Measurements from ENCODE around the gene PARD3. TPM values are rescaled to one million over a fixed set of nuclear protein-coding genes. Genes with fewer than 3 reads are reported as not detected.
"Not testable (repeated sequence)": the region's sequence is repeated elsewhere in the genome, so short reads cannot be mapped to it uniquely, and the experiment has no call there.

Gene PARD3
- total RNA-seq, 2 experiments from 2014 or later = 0.61 to 0.63 TPM

DNA sequence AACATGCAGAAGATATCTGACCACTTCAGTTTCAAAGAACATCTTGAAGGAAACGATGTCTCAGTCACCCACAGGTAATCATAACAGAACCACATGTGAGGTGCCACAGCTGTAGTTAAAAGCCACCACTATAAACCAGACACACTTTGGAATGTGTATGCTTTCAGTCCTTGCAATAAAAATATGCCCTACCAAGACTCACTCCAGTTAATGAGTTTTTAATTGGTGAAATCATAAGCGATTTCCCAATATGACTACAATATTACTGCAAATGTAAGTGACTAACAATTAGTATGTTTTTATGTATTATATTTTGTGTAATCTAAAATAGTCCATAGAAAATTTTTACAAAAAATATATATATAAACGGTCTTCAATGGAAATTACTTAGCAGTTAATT lies 428.2 kb downstream of the PARD3 start:
- POLR2A ChIA-PET = no interaction called here
- CTCF ChIA-PET = no interaction called here

DNA sequence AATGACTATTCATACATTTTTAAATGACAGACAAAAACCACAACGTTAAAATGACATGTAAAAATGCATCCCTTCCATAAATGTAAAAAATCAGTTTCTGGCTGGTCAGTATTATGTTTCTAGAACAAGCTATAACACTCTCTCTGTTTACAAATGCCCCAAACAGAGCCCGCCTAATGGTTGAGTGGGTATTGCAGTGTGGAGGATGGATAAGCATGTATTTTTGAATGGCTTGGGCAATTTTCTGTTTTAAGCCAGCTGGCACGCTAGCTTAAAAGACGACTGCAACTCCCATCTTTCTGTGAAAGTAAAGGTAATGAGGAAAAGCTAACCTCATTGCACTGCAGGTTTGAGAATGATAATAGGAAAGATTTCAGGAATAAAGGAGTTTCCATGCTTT lies 430.7 kb downstream of the PARD3 start:
- POLR2A ChIA-PET = no interaction called here
- CTCF ChIA-PET = no interaction called here

DNA sequence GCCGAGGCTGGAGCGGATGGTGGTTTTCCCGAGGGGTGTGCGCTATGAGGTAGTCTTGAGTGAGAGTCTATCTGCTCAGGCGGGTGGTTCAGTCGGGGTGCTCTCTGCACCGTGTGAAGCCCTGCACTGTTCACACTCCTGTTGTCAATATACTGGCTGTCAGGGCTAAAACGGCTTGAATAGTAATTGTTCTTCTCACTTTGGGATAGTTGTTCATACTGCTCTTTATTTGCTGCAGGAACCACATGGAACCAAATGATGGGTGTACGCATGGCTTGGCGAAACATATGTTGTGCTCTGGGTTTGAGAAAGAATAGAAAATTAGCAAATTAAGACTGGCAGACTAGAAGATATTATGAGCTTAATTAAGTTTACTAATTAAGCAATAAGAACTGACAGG lies 432.5 kb downstream of the PARD3 start:
- CTCF ChIA-PET = no interaction called here
- POLR2A ChIA-PET = no interaction called here

DNA sequence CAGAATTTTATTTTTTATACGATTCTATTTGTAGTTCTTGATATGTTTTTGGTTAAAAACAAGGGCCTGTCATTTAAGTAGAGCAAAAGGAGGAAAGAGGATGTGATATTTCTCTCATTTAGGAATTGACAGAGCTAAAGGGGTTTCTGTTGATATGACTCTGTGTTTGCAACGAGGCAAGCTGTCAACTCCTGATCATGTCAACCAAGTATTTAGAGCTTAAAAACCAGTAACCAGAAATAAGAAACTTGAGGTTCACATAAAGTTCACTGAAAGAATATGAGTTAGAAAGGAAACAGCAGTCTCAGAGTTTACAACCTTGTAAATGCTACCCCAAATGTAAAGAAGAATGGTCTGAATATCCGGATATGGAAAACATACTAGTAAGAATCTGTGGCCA lies 434.2 kb downstream of the PARD3 start:
- POLR2A ChIA-PET = no interaction called here
- CTCF ChIA-PET = no interaction called here

DNA sequence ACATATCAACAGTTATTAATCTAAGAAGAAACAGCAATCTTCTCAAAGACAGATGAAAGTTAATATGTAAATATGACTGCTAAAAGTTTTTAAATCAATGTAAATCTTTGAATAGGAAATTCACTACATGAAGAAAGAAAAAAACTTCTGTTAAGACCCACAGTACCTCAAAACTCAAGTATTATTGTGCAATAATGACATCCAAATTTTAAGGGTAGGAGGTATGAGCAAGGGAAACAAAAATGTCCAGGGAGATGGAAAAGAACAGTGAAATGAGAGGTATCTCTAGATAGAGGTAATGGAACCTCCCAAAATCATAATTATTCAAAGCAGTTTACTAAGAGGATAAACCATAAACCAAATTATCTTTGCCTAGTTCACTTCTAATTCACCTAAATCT lies 436.8 kb downstream of the PARD3 start:
- ChIA-PET POLR2A (no interaction called here), CTCF (no interaction called here)

DNA sequence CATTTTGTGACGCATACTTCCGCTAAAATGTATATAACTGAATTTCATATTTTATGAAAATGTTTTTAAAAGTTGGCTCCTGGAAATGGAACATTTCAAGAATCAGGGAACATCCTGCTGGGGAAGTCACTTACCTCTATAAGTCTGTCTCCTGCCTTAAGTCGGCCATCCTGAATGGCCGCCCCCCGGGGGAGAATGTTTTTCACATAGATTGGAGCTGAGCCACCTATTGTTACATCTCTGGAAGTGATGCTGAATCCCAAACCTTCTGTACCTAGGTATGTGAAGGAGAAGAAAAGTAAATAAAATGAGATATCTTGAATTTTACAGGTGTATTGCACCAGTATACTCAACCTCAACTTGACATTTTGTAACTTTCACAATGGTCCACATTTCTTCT lies 437.3 kb downstream of the PARD3 start:
- CTCF ChIA-PET = no interaction called here
- POLR2A ChIA-PET = no interaction called here

DNA sequence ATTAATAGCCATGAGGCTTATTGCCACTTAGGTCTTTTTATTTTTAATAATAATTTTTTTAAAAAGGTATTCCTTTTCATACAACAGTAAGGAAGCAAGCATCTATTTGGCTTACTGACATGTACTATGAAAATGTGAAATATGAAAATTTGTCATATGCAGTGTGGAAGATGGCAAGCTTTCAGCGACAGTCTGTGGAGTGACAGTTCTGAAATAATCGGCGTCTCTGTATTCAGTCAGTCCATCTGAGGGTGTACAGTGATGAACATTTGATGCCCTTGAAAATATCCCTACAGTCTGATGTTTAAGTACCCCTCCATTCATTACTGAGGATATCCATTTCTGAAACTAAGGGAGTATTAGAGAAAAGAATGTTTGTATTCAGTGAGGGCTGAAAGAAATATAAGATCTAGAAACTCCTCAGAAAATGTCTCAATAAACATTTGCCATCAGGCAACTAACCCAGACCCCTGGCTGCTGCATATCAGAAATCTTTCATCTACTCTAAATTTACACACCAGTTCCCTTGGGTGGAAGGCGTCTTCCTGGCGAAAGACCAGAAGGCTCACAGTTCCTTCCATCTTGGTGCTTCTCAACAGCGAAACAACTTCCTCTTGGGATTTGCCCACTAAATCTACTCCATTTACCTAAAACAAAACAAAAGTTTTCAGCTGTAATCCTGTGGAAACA lies 440.6 kb downstream of the PARD3 start:
- CTCF ChIA-PET = no interaction called here
- POLR2A ChIA-PET = no interaction called here

DNA sequence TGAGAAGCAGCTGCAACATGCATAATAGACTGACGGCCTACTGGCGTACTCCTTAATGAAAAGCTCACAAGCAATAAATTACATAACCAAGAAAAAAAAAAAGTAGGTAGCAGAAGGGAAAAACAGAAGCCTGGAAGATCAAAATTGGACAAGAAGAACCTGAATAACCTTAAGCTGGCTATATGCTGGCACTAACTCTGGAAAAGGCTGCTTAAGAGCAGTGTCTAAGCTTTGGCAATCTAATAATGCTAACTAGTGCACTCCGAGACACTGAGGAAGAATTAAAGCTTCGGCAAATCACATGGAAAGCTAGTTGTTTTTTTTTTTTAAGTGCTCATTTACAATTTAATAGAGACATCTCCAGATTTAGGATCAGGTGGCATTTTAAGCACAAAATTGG lies 441.9 kb downstream of the PARD3 start:
- POLR2A ChIA-PET = no interaction called here

DNA sequence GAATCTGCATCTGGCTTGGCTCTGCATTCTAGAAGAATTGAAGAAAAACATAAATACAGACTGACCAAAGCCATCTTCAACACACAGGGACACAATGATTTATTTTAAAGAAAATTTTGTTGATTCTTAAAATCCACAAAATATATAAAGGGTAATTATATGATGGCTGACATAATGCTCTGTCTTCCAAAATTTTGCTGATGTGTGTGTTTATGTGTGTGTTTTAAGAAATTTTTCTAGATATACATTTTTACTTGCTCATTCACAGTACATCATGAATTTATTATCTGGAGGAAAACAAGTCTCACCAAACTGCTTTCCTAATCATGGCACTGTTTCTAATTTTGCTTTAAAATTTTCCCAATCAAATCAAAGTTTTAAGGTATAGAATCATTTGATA lies 442.6 kb downstream of the PARD3 start:
- CTCF ChIA-PET = no interaction called here
- POLR2A ChIA-PET = no interaction called here

More for the DNA sequence above, 441.9 kb downstream of the PARD3 start:
- CTCF ChIA-PET = no interaction called here

DNA sequence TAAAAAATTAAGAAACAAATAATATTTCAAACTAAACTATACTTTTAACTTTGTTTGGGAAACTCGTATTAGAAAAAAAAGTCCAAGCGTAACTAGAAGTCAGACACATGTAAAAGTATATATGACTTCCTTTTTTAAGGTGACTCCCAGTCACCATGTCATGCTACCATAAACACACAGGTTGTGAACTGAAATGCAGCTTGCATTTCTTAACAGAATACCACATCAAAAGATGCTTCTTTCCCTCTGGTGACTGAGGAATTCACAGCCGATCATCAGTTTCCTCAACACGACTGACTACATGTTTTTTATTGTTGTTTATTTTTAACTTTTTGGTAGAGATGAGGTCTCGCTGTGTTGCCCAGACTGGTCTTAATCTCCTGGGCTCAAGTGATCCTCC lies 445.0 kb downstream of the PARD3 start:
- CTCF ChIA-PET = no interaction called here

DNA sequence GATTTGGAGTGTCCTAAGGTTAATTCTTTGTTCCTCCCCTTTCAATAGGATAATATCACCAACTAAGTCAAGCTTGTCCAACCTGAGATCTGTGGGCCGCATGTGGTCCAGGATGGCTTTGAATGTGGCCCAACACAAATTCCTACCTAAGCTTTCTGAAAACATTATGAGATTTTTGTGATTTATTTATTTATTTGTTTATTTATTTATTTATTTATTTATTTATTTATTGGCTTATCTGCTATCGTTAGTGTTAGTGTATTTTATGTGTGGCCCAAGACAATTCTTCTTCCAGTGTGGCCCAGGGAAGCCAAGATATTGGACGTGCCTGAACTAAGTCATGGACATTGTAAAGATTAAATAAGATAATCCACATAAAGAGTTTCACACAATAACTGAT lies 446.0 kb downstream of the PARD3 start:
- ChIA-PET POLR2A (no interaction called here), CTCF (no interaction called here)

More for the DNA sequence above, 445.0 kb downstream of the PARD3 start:
- POLR2A ChIA-PET = no interaction called here

DNA sequence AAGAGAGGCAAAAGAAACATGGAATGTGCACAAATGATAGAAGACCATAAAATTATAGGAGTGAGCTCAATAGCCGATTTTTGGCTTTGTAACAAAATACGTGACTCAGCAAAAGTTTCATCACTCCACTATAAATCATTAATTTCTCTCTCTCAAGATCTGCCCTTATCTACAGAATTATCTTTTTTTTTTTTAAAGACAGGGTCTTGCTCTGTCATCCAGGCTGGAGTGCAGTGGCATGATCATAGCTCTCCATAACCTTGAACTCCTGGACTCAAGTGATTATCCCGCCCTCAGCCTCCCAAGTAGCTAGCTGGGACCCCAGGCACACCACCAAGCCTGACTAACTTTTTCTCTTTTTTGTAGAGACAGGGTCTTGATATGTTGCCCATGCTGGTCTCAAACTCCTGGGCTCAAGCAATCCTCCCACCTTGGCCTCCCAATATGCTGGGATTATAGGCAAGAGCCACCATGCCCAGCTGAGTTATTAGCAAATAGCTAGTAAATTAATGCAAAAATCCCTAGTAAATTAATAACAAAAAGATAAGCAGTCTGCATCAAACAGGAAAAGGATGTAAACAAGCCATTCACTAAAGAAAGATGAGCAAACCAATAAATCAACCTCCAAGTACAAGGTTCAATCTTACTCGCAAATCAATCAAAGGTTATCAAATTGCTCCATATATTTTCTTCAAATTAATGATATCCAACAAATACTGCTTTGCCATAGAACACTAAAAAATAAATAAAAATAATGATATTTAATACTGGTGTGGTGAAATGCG lies 450.7 kb downstream of the PARD3 start:
- ChIA-PET POLR2A (no interaction called here), CTCF (no interaction called here)

DNA sequence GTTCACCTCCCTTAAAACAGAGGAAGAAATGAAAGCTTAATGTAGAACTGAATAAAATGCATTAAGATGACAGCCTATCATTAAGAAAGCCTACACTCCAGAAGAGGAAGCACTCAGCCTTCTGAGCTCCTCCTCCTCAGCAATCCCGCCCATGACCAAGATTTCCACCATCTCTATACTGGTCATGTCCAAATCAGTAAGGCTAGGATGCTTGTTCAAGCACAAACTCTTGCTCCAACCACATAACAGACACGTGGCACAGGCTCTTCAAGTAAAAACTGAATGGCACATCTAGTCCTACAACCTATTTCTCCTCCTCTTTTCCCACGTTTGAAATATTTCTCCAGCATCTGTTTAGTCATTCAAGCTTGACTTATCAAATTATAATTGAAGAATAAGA lies 454.1 kb downstream of the PARD3 start:
- ChIA-PET POLR2A (no interaction called here), CTCF (no interaction called here)

DNA sequence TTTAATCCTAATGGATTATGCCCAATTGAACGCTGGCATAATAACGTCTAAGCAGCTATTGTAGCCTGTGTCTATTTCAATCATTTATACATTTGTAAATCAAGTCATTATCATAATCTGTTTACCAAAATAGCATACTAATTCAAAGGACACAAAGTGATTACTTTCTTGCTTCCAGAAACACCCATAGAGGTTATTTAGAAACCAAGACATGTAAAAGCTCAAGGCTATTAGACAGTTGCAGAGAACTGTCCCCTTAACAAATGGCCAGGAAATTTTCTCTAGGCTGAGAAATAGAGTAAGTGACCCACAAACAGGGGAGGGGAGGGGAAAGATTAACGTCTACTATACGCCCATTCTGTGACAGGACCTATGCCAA lies 455.7 kb downstream of the PARD3 start:
- ChIA-PET CTCF (no interaction called here), POLR2A (no interaction called here)

DNA sequence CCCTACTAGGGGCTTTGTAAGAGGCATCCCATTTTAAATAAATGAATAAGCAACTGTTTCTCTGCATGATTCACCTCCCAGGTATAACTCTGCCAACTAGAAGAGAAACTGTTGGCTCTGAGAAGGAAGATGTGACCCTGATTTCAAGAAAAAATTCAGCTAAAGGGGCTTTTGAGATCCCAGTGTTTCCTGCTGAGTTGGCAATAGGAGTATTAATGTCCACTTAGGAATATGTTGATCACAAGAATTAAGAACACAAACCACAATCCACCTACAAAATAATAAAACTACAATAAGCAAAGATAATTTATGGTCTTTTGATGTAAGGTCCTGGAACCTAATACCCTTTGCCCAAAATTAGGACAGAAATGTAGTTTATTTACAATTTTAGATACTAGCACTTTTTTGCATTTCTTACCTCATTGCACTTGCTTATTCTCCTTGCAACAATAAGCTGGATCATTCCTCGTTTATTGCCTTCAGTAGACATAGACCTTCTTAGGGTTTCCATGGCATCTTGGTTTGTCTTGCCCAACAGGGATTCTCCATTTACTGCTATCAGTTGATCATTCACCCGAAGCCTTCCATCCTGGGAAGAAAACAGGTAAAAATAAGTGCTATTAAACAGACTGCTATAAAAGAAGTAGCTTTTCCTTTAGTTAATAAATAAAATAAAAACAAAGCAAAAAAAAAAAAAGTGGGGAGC lies 456.2 kb downstream of the PARD3 start:
- POLR2A ChIA-PET = no interaction called here
- CTCF ChIA-PET = no interaction called here

DNA sequence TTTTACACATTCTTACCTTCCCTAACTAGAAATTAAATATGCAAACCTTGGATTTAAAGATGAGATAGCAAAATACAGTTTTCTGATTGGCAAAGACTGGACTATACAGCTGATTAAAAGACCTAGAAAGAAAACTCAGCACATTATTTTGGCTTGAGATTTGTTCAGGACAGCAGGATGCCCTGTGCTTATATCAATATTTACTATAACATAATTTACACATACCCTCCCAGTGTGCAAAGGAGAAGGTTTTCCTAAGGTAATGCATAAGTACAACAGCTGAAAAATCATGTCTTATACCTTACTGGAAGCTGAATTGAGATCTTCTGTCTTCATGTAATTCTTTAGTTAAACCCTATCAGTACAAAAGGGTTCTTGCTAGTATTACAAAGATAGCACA lies 458.6 kb downstream of the PARD3 start:
- ChIA-PET CTCF (no interaction called here), POLR2A (no interaction called here)

DNA sequence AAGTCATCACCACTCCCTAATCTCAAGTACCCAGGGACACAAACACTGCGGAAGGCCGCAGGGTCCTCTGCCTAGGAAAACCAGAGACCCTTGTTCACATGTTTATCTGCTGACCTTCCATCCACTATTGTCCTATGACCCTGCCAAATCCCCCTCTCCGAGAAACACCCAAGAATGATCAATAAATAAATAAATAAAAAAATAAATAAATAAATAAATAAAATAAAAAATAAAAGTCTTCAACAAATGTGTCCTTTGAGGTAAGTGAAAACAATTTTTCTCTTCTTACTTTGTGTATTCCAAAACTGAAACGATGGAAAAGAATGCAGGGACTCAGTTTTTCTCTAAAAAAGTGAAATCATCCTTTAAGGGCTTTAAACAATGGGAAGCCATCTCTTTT lies 461.6 kb downstream of the PARD3 start:
- POLR2A ChIA-PET = not testable (repeated sequence)

DNA sequence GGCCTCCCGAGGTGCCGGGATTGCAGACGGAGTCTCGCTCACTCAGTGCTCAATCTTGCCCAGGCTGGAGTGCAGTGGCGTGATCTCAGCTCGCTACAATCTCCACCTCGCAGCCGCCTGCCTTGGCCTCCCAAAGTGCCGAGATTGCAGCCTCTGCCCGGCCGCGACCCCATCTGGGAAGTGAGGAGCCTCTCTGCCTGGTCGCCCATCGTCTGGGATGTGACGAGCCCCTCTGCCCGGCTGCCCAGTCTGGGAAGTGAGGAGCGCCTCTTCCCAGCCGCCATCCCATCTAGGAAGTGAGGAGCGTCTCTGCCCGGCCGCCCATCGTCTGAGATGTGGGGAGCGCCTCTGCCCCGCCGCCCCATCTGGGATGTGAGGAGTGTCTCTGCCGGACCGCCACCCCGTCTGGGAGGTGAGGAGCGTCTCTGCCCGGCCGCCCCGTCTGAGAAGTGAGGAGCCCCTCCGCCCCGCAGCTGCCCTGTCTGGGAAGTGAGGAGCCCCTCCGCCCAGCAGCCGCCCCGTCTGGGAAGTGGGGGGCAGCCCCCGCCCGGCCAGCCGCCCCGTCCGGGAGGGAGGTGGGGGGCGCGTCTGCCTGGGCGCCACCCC lies 462.4 kb downstream of the PARD3 start:
- CTCF ChIA-PET, POLR2A ChIA-PET: not testable (repeated sequence)

More for the DNA sequence above, 461.6 kb downstream of the PARD3 start:
- CTCF ChIA-PET = not testable (repeated sequence)

DNA sequence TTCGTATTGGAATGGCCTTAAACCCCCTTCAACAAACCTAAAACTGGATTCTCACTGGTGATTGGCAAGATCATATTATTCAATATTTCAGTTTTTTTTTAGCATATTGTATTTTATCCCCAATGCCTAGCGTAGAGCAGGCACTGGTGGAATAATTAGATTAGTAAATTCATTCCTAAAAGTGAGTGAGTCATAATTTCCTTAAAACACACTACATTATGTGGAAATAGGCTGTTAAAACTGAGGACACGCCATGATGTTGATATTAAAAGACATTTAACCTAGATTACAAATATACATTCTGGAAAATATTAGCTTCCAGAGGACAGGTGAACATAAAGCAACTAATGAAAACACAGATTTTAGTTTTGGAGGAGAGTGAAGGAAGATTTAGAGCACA lies 463.9 kb downstream of the PARD3 start:
- POLR2A ChIA-PET = no interaction called here
- CTCF ChIA-PET = no interaction called here

DNA sequence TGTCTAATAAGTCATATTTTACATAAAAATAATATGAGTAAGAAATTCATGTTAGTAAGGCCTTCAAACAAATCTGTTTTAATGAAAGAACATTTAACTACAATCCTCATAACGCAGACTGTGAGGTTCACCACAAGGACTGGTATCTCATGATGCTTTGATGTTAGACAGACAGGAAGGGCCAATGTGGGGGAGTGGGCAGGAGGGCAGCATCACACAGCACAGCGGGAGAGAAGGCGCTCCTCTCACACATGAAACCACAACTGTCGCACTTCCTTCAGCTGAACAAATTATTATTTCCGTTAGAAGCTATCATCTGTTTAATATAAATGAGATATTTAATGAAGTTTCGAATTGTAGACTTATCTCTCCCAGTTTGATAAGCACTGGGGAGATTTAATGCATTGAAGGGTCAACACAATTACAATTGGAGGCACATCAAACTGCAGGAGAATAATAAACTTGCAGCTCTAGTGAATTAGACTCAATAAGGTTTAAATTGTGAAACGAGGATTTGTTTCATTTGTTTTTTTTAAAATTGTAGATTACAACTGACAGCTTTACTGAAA lies 466.1 kb downstream of the PARD3 start:
- CTCF ChIA-PET = interaction anchor here (0.7 kb wide), 1 partner anchor 308 kb away, joined by 5 read pairs; no protein-coding TSS in a partner anchor
- POLR2A ChIA-PET = no interaction called here

DNA sequence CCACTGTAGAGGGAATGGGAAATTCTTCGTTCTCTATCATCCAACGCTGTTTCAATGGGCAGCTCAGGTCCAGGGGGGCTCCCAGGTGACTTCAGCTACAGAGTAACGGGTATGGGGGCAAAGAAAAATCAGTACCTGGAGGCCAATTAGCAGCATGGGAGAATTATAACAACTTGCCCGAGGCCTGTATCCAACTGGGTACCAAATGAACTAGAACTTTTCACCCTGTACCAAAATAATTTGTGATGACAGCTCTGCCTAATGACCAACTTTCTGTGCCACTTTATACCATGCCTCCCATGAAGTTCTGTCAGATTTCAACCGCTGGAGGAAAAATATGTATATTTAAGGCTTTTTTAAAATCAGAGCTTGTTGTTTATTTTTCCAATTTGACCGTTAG lies 467.1 kb downstream of the PARD3 start:
- ChIA-PET POLR2A (no interaction called here), CTCF (no interaction called here)
